ENCODE data around the gene DDX24.

- TF ChIP-seq HDAC2 (IDR thresholded peaks at IDR 0.05) = no peak
- TF ChIP-seq RAD21 (conservative IDR thresholded peaks at IDR 0.05 in 1 of 2, IDR thresholded peaks at IDR 0.05 in 1 of 2) = no peak
These were observed 66.6 kb downstream of the DDX24 start for GRCh38 chr14:94014382-94014781.

Data from A549 (cell line).